ENCODE results near the gene TERT. TPM values are rescaled to one million over a fixed set of nuclear protein-coding genes. Genes with fewer than 3 reads are reported as not detected.
"Not testable (repeated sequence)": the region's sequence is repeated elsewhere in the genome, so short reads cannot be mapped to it uniquely, and the experiment has no call there.

The TERT gene
- polyA plus RNA-seq, 2 of the 4 experiments (the other 2 are of a cell fraction): 1.1 to 4.0 TPM

- no peak for ATAC-seq
- no peaks in the 10 kb centered on the region for H3K9me3 ChIP-seq
- H3K4me3 ChIP-seq: no peak overlapping the region
- 95% methylated on average over 24 of the region's 25 CpGs for WGBS (ENCODE audit: missing lambda C conversion rate)
- ChIA-PET CTCF (no interaction called here), POLR2A (no interaction called here)
- no peaks in the 10 kb centered on the region for H3K4me1 ChIP-seq
- FAIRE-seq: no peak
- H3K4me2 ChIP-seq: no peak overlapping the region
- TF ChIP-seq HOXB13 (CRISPR knock-in tag; IDR thresholded peaks at IDR 0.05; ENCODE audit: low read depth): no peak
- no peak overlapping the region for H3K27ac ChIP-seq
- no peak for DNase-seq (ENCODE audit: low read depth in 1 of 2, low spot score in 1 of 2)
These were observed 9.0 kb downstream of the TERT start for GRCh38 chr5:1285883-1286291.

- Histone ChIP-seq H3K27ac (no peak overlapping the region), H3K4me1 (no peaks in the 10 kb centered on the region), H3K4me2 (no peak overlapping the region), H3K9me3 (no peaks in the 10 kb centered on the region), H3K4me3 (no peak overlapping the region)
- FAIRE-seq (no peak), ATAC-seq (no peak), DNase-seq (ENCODE audit: low read depth in 1 of 2, low spot score in 1 of 2) (no peak)
- TF ChIP-seq HEYL (CRISPR knock-in tag; IDR thresholded peaks at IDR 0.05) (no peak), SREBF2 (IDR thresholded peaks at IDR 0.05) (no peak), CHD2 (IDR thresholded peaks at IDR 0.05; ENCODE audit: low read length, partially characterized antibody) (no peak), ZC3H11A (IDR thresholded peaks at IDR 0.05) (no peak), FOSB (CRISPR knock-in tag; IDR thresholded peaks at IDR 0.05) (no peak), JUNB (IDR thresholded peaks at IDR 0.05) (no peak), USF2 (IDR thresholded peaks at IDR 0.05) (no peak), RAD21 (conservative IDR thresholded peaks at IDR 0.05 in 1 of 2, IDR thresholded peaks at IDR 0.05 in 1 of 2) (no peak), ZSCAN20 (CRISPR knock-in tag; IDR thresholded peaks at IDR 0.05) (no peak)
- ChIA-PET CTCF (interaction anchor here (0.6 kb wide), 1 partner anchor 10 kb away, joined by 3 read pairs; no protein-coding TSS in a partner anchor), POLR2A (no interaction called here)
- WGBS (ENCODE audit: missing lambda C conversion rate): 98% methylated on average over 7 of the region's 12 CpGs
These were observed 9.7 kb downstream of the TERT start for GRCh38 chr5:1285141-1285540.

GRCh38 chr5:1284336-1284970 is 10.4 kb downstream of the TERT start:
- DNase-seq (ENCODE audit: low read depth in 1 of 2, low spot score in 1 of 2); H3K4me2 ChIP-seq; POLR2A ChIA-PET; H3K4me3 ChIP-seq; FAIRE-seq; H3K9me3 ChIP-seq; H3K27ac ChIP-seq; ATAC-seq; H3K4me1 ChIP-seq: not testable (repeated sequence)
- WGBS (ENCODE audit: missing lambda C conversion rate): 80% methylated on average over 17 of the region's 27 CpGs
- CTCF ChIA-PET: interaction anchor here (0.6 kb wide), 1 partner anchor 9 kb away, joined by 3 read pairs; no protein-coding TSS in a partner anchor

GRCh38 chr5:1283729-1284041 is 11.2 kb downstream of the TERT start:
- 91% methylated on average over 16 of the region's 16 CpGs for WGBS (ENCODE audit: missing lambda C conversion rate)
- H3K4me2 ChIP-seq; POLR2A ChIA-PET; H3K9me3 ChIP-seq; ATAC-seq; H3K4me3 ChIP-seq; DNase-seq (ENCODE audit: low read depth in 1 of 2, low spot score in 1 of 2); H3K27ac ChIP-seq; FAIRE-seq; H3K4me1 ChIP-seq: not testable (repeated sequence)
- CTCF ChIA-PET: interaction anchor here (0.9 kb wide), 1 partner anchor 109 kb away, joined by 3 read pairs; no protein-coding TSS in a partner anchor

GRCh38 chr5:1282993-1283728 is 11.7 kb downstream of the TERT start:
- CTCF ChIA-PET: interaction anchor here (0.9 kb wide), 1 partner anchor 108 kb away, joined by 3 read pairs; no protein-coding TSS in a partner anchor

More at GRCh38 chr5:1282993-1283728, 11.7 kb downstream of the TERT start:
- H3K4me1 ChIP-seq; ATAC-seq; H3K27ac ChIP-seq; H3K9me3 ChIP-seq; H3K4me2 ChIP-seq; H3K4me3 ChIP-seq; DNase-seq (ENCODE audit: low read depth in 1 of 2, low spot score in 1 of 2); POLR2A ChIA-PET; FAIRE-seq: not testable (repeated sequence)
- WGBS (ENCODE audit: missing lambda C conversion rate): 92% methylated on average over 24 of the region's 40 CpGs
